Nephron progenitor cell (in vitro differentiated cells): ENCODE data around the gene LYZL1.
A peak's percentile ranks its signal among the peaks of the same experiment; 100 is the strongest.
"Not testable (repeated sequence)": the region's sequence is repeated elsewhere in the genome, so short reads cannot be mapped to it uniquely, and the experiment has no call there.

Experiments used
- DNase-seq: peaks from one replicate; pipeline ENCODE4 v3.0.0; 2021
- H3K27ac Mint-ChIP-seq: 2 replicates; pipeline ENCODE4 v1.8.0; 2021; ENCODE audit warnings: mild to moderate bottlenecking, moderate library complexity, mixed read lengths
- H3K27me3 Mint-ChIP-seq: 2 replicates; pipeline ENCODE4 v1.8.0; 2021; ENCODE audit warnings: mild to moderate bottlenecking, low read depth, mixed read lengths; ENCODE audit not compliant: poor library complexity
- H3K36me3 Mint-ChIP-seq: 2 replicates; pipeline ENCODE4 v1.8.0; 2021; ENCODE audit warnings: low read depth, mixed read lengths
- H3K4me1 Mint-ChIP-seq: 2 replicates; pipeline ENCODE4 v1.8.0; 2021; ENCODE audit warnings: mixed read lengths
- H3K4me3 Mint-ChIP-seq: 2 replicates; pipeline ENCODE4 v1.8.0; 2021; ENCODE audit warnings: mild to moderate bottlenecking, moderate library complexity, mixed read lengths
- H3K9me3 Mint-ChIP-seq: 2 replicates; pipeline ENCODE4 v1.8.0; 2021; ENCODE audit warnings: mild to moderate bottlenecking, moderate library complexity, mixed read lengths
- TF ChIP-seq, protein P1 (sequence below): fragments of 200-600 bp; sonication (generic); IDR thresholded peaks from 2 replicates; pipeline ENCODE4 v1.5.0; 2021; ENCODE audit warnings: antibody characterized with exemption

Gene LYZL1

GRCh38 chr10:29355411-29355991 lies 66.6 kb downstream of the LYZL1 start:
- TF ChIP-seq, protein P1, sequence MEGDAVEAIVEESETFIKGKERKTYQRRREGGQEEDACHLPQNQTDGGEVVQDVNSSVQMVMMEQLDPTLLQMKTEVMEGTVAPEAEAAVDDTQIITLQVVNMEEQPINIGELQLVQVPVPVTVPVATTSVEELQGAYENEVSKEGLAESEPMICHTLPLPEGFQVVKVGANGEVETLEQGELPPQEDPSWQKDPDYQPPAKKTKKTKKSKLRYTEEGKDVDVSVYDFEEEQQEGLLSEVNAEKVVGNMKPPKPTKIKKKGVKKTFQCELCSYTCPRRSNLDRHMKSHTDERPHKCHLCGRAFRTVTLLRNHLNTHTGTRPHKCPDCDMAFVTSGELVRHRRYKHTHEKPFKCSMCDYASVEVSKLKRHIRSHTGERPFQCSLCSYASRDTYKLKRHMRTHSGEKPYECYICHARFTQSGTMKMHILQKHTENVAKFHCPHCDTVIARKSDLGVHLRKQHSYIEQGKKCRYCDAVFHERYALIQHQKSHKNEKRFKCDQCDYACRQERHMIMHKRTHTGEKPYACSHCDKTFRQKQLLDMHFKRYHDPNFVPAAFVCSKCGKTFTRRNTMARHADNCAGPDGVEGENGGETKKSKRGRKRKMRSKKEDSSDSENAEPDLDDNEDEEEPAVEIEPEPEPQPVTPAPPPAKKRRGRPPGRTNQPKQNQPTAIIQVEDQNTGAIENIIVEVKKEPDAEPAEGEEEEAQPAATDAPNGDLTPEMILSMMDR: no peak
- peaks cover 12% of the 10 kb centered on the region for H3K27me3 Mint-ChIP-seq
- no peak overlapping the region for H3K27ac Mint-ChIP-seq
- DNase-seq: no peak
- H3K4me1 Mint-ChIP-seq: peaks cover 13% of the 10 kb centered on the region
- H3K36me3 Mint-ChIP-seq: no peaks in the 10 kb centered on the region
- H3K9me3 Mint-ChIP-seq: peaks cover 5% of the 10 kb centered on the region
- H3K4me3 Mint-ChIP-seq: no peak overlapping the region

DNA sequence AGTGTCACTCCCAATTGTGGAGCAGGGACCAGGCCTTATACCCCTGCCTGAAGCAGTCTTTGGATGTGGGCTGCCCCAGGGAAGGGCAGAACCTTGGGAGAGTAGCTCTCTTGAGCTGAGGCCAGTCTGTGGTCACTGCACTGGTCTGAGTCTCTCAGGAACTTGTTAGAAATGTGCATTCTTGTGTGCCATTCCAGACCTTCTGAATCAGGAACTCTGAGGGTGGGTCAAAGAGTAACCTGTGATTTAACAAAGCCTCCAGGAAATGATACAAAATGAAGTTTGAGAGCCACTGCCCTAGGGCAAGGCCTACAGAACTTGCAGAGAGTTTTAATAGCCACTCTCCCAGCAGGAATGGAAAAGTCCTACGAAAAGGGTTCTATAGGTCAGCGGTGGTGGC lies 68.1 kb downstream of the LYZL1 start:
- Mint-ChIP-seq H3K4me3 (no peak overlapping the region), H3K27me3 (peaks cover 12% of the 10 kb centered on the region), H3K9me3 (peaks cover 5% of the 10 kb centered on the region), H3K4me1 (peaks cover 22% of the 10 kb centered on the region), H3K27ac (no peak overlapping the region), H3K36me3 (no peaks in the 10 kb centered on the region)
- DNase-seq: no peak
- TF ChIP-seq, protein P1: no peak

DNA sequence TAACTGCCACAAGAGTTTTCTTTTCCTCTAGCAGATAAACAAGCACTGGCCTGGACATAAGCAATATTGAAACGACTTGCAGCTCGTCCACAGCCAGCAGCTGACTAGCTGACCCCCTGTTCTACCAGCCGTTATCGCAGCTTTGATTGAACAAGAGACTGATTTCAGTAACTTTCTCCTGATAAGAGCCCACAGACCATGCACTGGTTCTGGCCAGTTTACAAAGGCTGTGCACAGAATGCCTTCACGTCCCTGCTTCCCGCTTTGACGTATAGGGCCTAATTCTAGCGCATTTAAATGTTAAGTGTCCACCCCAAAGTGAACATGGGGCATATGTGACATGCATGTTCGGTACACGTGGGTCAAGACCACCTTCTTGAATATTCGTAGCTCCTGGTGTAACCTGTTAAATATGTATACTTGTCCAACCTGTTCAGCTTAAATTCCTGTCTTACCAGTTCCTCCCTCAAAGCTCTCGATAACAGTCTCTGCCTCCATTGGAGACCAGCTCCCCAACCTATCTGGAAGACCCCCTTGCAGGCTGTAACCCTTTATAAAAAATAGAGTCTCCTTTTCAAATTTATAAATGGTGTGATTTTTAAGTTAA lies 69.2 kb downstream of the LYZL1 start:
- no peaks in the 10 kb centered on the region for H3K36me3 Mint-ChIP-seq
- no peak overlapping the region for H3K27ac Mint-ChIP-seq
- H3K4me3 Mint-ChIP-seq: no peak overlapping the region
- no peak for DNase-seq
- H3K4me1 Mint-ChIP-seq: peaks cover 22% of the 10 kb centered on the region
- peaks cover 12% of the 10 kb centered on the region for H3K27me3 Mint-ChIP-seq
- peaks cover 5% of the 10 kb centered on the region for H3K9me3 Mint-ChIP-seq
- TF ChIP-seq, protein P1: no peak

DNA sequence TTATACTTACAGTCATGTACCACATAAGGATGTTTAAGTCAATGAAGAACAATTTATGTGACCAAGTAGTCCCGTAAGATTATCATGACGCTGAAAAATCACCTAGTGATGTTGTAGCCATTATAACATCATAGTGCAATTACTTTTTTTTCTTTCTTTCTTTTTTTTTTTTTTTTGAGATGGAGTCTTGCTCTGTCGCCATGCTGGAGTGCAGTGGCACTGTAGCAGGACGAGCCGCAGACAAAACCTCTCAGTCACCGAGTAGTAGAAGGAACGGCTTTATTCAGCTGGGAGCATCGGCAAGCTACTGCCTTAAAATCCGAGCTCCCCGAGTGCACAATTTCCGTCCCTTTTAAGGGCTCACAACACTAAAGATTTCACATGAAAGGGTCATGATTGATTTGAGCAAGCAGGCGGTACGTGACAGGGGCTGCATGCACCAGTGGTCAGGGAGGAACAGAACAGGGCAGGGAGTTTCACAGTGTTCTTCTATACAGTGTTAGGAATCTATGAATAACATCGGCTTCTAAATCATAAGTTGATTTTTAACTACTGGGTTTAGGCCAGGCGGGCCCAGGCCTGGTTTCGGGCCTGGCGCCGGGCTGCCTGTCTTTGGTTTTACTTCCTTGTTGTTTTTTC lies 71.5 kb downstream of the LYZL1 start:
- H3K4me3 Mint-ChIP-seq, H3K27me3 Mint-ChIP-seq, DNase-seq, H3K9me3 Mint-ChIP-seq, H3K36me3 Mint-ChIP-seq: not testable (repeated sequence)
- peaks cover 21% of the 10 kb centered on the region for H3K4me1 Mint-ChIP-seq
- peak overlapping the region; percentile 53 for H3K27ac Mint-ChIP-seq
